Astrocyte (in vitro differentiated cells and primary cell): Measurements from ENCODE around the gene HP1BP3. TPM values are rescaled to one million over a fixed set of nuclear protein-coding genes. Genes with fewer than 3 reads are reported as not detected.

ENCODE experiments used
- DNase-seq: peaks from one replicate; pipeline ENCODE4 v3.0.0-alpha.2; 2010; ENCODE audit warnings: low read depth
- FAIRE-seq: peaks from 2 replicates; lab custom pipeline; 2011; peaks lifted over from hg19 to GRCh38; lab: Jason Lieb, UNC
- H2AFZ ChIP-seq: 2 replicates; pipeline ENCODE4 v1.6.0; 2012; ENCODE audit warnings: low read depth, low read length, inconsistent platforms
- H3K27ac ChIP-seq: 2 replicates; pipeline ENCODE4 v1.5.1; 2011; ENCODE audit warnings: low read depth, low read length, inconsistent platforms
- H3K27me3 ChIP-seq: 2 replicates; pipeline ENCODE4 v1.6.0; 2011; ENCODE audit warnings: low read length, inconsistent platforms; ENCODE audit not compliant: insufficient read depth
- H3K36me3 ChIP-seq: 2 replicates; pipeline ENCODE4 v1.5.1; 2011; ENCODE audit warnings: low read length, inconsistent platforms; ENCODE audit not compliant: insufficient read depth
- H3K4me1 ChIP-seq: 2 replicates; pipeline ENCODE4 v1.5.1; 2011; ENCODE audit warnings: low read length, inconsistent platforms; ENCODE audit not compliant: insufficient read depth
- H3K4me2 ChIP-seq: 2 replicates; pipeline ENCODE4 v1.6.0; 2012; ENCODE audit warnings: low read length, inconsistent platforms
- H3K4me3 ChIP-seq: 2 replicates; pipeline ENCODE4 v1.5.1; 2011; ENCODE audit warnings: low read depth, mild to moderate bottlenecking, low read length, inconsistent platforms; ENCODE audit not compliant: insufficient read depth
- H3K79me2 ChIP-seq: 2 replicates; pipeline ENCODE4 v1.6.0; 2012; ENCODE audit warnings: mild to moderate bottlenecking, low read length, inconsistent platforms; ENCODE audit not compliant: insufficient read depth
- H3K9ac ChIP-seq: 2 replicates; pipeline ENCODE4 v1.6.0; 2012; ENCODE audit warnings: mild to moderate bottlenecking, low read length, inconsistent platforms
- H3K9me3 ChIP-seq: 2 replicates; pipeline ENCODE4 v1.5.1; 2012; ENCODE audit warnings: low read depth, mild to moderate bottlenecking, low read length, inconsistent platforms; ENCODE audit not compliant: insufficient read depth
- H4K20me1 ChIP-seq: 2 replicates; pipeline ENCODE4 v1.6.0; 2012; ENCODE audit warnings: low read length, inconsistent platforms; ENCODE audit not compliant: insufficient read depth
- H3K27ac Mint-ChIP-seq: one replicate; pipeline ENCODE4 v1.8.0; 2021; ENCODE audit warnings: mild to moderate bottlenecking, mixed read lengths; ENCODE audit not compliant: unreplicated experiment
- H3K27me3 Mint-ChIP-seq: one replicate; pipeline ENCODE4 v1.8.0; 2021; ENCODE audit warnings: low read depth, mixed read lengths; ENCODE audit not compliant: unreplicated experiment
- H3K36me3 Mint-ChIP-seq: one replicate; pipeline ENCODE4 v1.8.0; 2021; ENCODE audit warnings: low read depth, mixed read lengths; ENCODE audit not compliant: unreplicated experiment
- H3K4me1 Mint-ChIP-seq: one replicate; pipeline ENCODE4 v1.8.0; 2021; ENCODE audit warnings: low read depth, mixed read lengths; ENCODE audit not compliant: unreplicated experiment
- H3K4me3 Mint-ChIP-seq: one replicate; pipeline ENCODE4 v1.8.0; 2021; ENCODE audit warnings: mild to moderate bottlenecking, moderate library complexity, mixed read lengths; ENCODE audit not compliant: unreplicated experiment
- H3K9me3 Mint-ChIP-seq: one replicate; pipeline ENCODE4 v1.8.0; 2021; ENCODE audit warnings: mild to moderate bottlenecking, mixed read lengths; ENCODE audit not compliant: unreplicated experiment
- CTCF ChIP-seq: IDR thresholded peaks from 2 replicates; pipeline ENCODE4 v1.5.1; 2011; ENCODE audit warnings: low read depth, mild to moderate bottlenecking, inconsistent platforms, low read length, moderate library complexity; ENCODE audit not compliant: insufficient read depth
- EZH2 ChIP-seq: IDR thresholded peaks from 2 replicates; pipeline ENCODE4 v1.6.1; 2012; ENCODE audit warnings: mild to moderate bottlenecking, low read length, inconsistent platforms; ENCODE audit not compliant: insufficient read depth
- total RNA-seq: library from RNA; stranded (reverse); gene quantifications from 2 replicates; pipeline ENCODE4 v1.2.1, GENCODE V29; 2021

The HP1BP3 gene
- total RNA-seq, 1 donor from 2014 or later, result 156 TPM

DNA sequence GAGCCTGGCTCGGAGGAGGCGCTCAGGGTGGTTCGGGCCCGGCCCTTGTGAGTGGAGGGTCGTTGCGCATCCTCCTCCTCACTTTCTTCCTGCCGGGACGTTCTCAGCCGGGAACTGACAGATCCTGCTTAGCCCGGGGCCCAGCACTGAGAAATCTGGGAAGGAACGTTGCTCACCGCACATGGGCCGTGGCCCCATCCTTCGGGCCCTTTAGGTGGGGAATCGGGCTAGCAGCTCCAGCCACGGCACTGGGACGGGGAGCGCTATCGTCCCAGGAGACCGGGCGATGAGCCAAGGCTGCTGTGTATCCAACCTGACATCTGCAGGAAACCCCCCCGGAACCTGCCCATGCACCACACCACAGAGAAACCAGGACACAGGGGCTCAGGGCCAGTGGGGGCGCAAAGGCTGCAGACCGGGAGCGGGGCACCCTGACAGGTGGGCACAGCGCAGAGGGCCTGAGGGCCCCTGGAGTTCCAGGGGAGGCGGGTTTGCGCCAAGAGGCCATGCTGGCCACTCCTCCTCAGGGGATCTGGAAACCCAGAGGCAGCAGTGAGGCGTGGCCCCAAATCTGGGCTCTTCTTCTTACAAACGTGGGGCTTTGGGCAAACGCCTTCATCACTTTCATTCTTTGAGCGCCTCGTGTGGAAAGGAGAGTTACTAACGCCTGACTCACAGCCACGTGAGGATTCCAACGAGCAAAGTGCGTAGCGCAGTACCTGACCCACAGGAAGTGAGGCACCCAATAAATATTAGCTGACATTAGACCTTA is 54.3 kb downstream of the HP1BP3 start, which contains the start of gene SH2D5:
TSS of gene SH2D5 (minus strand) at position 116 of the 772 bp plus-strand sequence. CDS start 4,659 bp downstream, outside the sequence.
- Histone ChIP-seq H4K20me1 (peaks cover 4% of the 10 kb centered on the region), H3K36me3 (peaks cover 7% of the 10 kb centered on the region), H3K4me1 (peaks cover 20% of the 10 kb centered on the region), H3K79me2 (no peaks in the 10 kb centered on the region), H3K4me2 (peak within 1 kb of the TSS; percentile 91), H3K9ac (peak within 1 kb of the TSS; percentile 83), H3K9me3 (no peaks in the 10 kb centered on the region), H3K4me3 (peak within 1 kb of the TSS; percentile 63), H2AFZ (peak within 1 kb of the TSS; percentile 46), H3K27me3 (peaks cover 5% of the 10 kb centered on the region), H3K27ac (peak within 1 kb of the TSS; percentile 81)
- DNase-seq (peak; percentile 97), FAIRE-seq (peak; percentile 92)
- H3K9me3 Mint-ChIP-seq, result peaks cover 2% of the 10 kb centered on the region
- H3K27me3 Mint-ChIP-seq, result peaks cover 15% of the 10 kb centered on the region
- H3K36me3 Mint-ChIP-seq, result peaks cover 13% of the 10 kb centered on the region
- H3K4me3 Mint-ChIP-seq, result peak within 1 kb of the TSS; percentile 83
- peak within 1 kb of the TSS; percentile 67 for H3K27ac Mint-ChIP-seq
- peak; percentile 41 for TF ChIP-seq CTCF
- no peak for TF ChIP-seq EZH2
- peaks cover 6% of the 10 kb centered on the region for H3K4me1 Mint-ChIP-seq

DNA sequence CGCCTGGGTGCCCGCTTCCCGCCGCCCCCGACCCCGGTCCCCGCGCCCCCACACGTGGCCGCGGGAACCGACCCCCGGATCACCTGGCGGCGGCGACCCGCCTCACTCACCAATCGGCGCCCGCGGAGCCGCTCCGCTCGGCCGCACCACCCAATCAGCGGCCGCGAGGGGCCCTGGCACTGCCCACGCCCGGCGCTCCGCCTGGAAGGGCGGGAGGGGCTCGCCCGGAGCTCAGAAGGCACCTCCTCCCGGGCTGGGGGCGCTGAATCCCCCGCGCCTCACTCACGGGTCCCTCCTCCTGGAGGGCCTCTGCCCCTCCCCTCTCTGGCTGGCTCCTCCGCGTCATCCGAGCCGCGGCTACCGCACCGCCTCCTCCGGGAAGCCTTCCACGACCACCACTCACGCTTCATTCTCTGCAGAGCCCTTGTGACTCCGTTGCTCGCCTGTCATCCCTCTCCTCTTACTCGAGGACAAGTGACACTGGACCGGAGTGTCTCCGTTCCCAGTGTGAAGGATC is 55.0 kb downstream of the HP1BP3 start:
- Mint-ChIP-seq H3K4me3 (peak overlapping the region; percentile 83), H3K4me1 (peaks cover 6% of the 10 kb centered on the region), H3K9me3 (peaks cover 2% of the 10 kb centered on the region), H3K27ac (peak overlapping the region; percentile 66), H3K27me3 (peaks cover 15% of the 10 kb centered on the region), H3K36me3 (peaks cover 7% of the 10 kb centered on the region)
- no peaks in the 10 kb centered on the region for H3K79me2 ChIP-seq
- H2AFZ ChIP-seq, result peak overlapping the region; percentile 46
- H3K9me3 ChIP-seq, result no peaks in the 10 kb centered on the region
- peak; percentile 30 for DNase-seq
- H3K27ac ChIP-seq, result peak overlapping the region; percentile 81
- peak overlapping the region; percentile 63 for H3K4me3 ChIP-seq
- peak overlapping the region; percentile 83 for H3K9ac ChIP-seq
- H3K4me1 ChIP-seq, result peaks cover 20% of the 10 kb centered on the region
- TF ChIP-seq EZH2, result no peak
- TF ChIP-seq CTCF, result no peak
- peak overlapping the region; percentile 91 for H3K4me2 ChIP-seq
- H3K36me3 ChIP-seq, result peaks cover 2% of the 10 kb centered on the region
- peaks cover 5% of the 10 kb centered on the region for H3K27me3 ChIP-seq
- H4K20me1 ChIP-seq, result peaks cover 4% of the 10 kb centered on the region
- no peak for FAIRE-seq
